CD4-positive, alpha-beta T cell treated with Interleukin-2 at 100 ng/mL for 4 hours (primary cell): Measurements from ENCODE around the gene MYO5A.
A peak's percentile ranks its signal among the peaks of the same experiment; 100 is the strongest.
"Not testable (repeated sequence)": the region's sequence is repeated elsewhere in the genome, so short reads cannot be mapped to it uniquely, and the experiment has no call there.

Experiments used
- DNase-seq: peaks from one replicate; pipeline ENCODE4 v3.0.0-alpha.2; 2020; ENCODE audit warnings: low spot score

MYO5A gene

DNA sequence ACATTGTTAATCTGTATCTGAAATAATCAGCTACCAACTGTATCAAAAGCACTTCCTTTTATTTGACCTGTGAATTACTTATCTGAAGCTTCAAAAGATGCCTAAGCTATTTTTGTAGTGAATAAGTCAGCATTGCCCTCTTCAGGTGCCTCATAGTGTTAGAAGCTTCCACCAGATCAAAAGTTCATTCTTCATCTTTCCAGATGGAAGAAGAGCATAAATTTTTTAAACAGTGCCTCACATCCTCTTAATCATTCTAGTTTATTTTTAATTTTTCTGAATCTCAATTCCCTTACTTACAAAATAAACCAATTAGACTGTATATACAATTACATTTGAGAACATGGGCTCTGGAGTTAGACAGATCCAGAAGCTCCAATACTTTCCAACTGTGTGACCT, 65.0 kb downstream of the MYO5A start:
- peak; percentile 24 for DNase-seq

DNA sequence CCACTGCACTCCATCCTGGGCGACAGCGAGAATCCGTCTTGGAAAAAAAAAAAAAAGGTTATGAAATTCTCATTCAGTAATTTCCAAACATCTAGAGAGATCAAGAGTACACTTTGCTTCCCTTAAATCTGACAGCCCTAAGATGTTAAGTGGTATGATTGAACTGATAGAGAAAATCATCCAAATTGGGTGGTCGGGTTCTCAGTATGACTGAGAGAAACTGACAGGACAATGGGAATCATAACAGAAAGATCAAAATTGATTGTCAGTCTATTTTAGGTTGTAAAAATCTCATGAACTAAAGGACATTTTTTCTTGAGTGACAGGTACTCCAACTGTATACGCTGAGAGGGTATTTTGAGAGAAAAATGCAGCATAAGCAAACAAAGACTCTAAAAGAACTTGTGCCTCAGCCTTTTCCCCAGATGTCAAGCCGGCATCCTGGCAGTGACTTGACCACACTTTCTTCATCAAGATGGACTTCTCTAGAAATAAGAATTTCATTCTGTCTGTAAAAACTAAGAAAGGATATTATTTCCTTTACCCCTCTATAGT, 65.8 kb downstream of the MYO5A start:
- DNase-seq: no peak

DNA sequence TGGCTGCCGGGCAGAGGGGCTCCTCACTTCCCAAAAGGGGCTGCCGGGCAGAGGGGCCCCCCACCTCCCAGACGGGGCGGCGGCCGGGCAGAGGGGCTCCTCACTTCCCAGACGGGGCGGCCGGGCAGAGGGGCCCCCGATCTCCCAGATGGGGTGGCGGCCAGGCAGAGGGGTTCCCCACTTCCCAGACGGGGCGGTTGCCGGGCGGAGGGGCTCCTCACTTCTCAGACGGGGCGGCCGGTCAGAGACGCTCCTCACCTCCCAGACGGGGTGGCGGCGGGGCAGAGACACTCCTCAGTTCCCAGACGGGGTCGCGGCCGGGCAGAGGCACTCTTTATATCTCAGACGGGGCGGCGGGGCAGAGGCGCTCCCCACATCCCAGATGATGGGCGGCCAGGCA, 69.0 kb downstream of the MYO5A start:
- not testable (repeated sequence) for DNase-seq

DNA sequence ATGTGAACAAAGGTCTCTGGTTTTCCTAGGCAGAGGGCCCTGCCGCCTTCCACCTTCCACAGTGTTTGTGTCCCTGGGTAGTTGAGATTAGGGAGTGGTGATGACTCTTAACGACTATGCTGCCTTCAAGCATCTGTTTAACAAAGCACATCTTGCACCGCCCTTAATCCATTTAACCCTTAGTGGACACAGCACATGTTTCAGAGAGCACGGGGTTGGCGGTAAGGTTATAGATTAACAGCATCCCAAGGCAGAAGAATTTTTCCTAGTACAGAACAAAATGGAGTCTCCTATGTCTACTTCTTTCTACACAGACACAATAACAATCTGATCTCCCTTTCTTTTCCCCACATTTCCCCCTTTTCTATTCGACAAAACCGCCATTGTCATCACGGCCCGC, 69.4 kb downstream of the MYO5A start:
- not testable (repeated sequence) for DNase-seq

DNA sequence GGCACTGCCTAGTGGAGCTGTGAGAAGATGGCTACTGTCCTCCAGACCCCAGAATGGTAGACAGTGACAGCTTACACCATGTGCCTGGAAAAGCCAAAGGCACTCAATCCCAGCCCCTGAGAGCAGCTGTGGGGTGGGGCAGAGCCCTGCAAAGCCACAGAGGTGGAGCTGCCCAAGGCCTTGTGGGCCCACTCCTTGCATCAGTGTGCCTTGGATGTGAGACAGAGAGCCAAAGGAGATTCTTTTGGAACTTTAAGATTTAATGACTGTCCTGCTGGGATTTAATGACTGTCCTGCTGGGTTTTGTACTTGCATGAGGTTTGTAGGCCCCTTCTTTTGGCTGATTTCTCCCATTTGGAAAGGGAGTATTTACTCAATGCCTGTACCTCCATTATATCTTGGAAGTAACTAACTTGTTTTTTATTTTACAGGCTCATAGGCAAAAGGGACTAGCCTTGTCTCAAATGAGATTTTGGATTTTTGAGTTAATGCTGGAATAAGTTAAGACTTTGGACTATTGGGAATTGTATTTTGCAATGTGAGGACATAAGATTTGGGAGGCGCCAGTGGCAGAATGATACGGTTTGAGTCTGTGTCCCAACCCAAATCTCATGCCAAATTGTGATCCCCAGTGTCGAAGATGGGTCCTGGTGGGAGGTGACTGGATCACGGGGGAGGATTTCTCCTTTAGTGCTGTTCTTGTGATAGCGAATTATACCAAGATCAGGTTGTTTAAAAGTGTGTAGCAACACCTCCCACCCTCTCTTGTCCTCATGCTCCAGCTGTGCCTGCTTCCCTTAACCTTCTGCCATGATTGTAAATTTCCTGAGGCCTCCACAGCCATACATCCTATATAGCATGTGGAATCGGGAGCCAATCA, 80.4 kb downstream of the MYO5A start:
- DNase-seq: no peak

DNA sequence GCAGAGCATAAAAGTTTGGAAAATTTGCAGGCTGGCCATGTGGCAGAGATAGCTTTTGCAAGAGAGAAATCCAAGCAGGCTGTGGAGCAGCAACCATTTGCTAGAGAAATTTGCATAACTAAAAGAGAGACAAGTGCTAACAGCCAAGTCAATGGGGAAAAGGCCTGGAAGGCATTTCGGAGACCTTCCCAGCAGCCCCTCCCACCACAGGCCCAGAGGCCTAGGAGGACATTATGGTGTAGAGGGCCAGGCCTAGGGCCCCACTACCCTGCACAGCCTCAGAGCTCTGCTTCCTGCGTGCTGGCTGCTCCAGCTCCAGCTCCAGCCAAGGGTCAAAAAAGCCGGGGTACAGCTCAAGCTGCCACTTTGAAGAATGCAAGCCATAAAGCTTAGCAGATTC, 82.7 kb downstream of the MYO5A start:
- DNase-seq: no peak

DNA sequence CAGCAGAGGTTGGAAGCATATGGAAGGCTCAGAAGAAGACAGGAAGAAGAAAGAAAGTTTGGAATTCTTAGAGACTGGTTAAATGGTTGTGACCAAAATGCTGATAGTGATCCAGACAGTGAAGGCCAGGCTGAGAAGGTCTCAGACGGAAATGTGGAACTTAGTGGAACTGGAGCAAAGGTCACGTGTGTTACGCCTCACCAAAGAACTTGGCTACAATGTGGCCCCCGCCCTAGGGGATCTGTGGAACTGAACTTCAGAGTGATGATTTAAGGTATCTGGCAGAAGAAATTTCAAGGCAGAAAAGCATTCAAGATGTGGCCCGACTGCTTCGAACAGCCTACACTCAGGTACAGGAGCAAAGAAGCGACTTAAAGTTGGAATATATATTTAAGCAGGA, 83.1 kb downstream of the MYO5A start:
- no peak for DNase-seq

DNA sequence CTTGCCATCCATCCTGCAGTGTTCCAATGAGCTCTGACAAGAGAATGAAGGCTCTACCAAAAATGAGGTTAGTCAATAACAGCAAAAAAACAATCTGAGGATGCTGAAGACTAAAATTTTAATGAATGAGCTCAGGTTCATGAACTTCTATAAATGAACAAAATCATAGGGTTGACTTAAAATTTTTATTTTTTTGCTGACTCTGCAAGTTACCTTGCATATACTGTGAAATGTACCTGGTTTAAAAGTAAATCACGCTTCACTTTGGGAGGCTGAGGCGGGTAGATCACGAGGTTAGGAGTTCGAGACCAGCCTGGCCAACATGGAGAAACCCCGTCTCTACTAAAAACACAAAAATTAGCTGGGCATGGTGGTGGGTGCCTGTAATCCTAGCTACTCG, 85.5 kb downstream of the MYO5A start:
- not testable (repeated sequence) for DNase-seq

DNA sequence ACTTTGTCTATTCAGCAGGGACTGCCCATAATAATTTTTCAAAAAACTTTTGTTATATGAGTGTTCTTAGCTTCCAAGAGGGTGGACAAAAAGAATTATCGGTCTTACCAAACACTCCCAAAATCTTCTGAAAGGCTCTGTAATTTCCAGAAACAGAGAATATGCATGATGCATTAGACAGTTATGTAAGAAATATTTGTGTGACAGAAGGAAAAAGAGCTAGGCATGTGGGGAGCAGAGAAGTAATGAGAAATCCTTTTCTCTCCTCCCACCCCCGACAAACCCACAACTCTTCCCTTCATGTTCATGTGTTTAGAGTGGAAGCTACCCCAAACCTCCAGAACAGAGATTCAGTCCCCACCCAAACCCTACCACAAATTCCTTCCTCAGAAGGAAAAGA, 86.8 kb downstream of the MYO5A start:
- no peak for DNase-seq

DNA sequence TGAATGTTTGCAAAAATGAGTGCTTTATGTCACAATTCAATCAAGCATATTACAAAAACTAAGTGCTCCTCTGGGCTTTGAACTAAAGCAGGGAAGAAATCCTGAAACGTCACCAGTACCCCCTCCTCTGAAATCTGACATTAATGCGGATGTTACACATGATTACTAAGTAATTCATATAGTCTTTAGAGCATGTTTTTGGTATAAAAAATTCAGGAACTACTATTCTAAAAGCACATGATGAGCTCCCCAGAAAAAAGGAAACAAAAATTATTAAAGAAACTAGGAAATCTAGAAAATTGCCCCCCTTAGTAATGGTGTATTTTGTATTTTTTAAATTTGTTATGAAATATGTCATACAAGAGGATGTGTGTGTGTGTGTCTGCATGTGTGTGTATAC, 87.7 kb downstream of the MYO5A start:
- DNase-seq: no peak

DNA sequence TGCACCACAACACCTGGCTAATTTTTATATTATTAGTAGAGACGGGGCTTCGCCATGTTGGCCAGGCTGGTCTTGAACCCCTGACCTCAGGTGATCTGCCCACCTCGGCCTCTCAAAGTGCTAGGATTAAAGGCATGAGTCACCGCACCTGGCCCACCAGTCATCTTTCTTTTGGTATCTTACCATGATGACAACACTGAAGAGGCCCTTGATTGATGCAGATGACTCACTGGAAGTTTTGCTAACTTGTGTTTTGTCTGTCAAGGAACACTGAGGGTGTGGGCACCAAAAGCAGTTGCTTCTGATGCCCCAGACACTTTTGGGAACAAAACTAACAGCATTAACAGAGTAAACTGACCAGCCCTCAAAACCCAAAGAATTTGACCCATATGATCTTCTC, 88.3 kb downstream of the MYO5A start:
- peak; percentile 44 for DNase-seq

DNA sequence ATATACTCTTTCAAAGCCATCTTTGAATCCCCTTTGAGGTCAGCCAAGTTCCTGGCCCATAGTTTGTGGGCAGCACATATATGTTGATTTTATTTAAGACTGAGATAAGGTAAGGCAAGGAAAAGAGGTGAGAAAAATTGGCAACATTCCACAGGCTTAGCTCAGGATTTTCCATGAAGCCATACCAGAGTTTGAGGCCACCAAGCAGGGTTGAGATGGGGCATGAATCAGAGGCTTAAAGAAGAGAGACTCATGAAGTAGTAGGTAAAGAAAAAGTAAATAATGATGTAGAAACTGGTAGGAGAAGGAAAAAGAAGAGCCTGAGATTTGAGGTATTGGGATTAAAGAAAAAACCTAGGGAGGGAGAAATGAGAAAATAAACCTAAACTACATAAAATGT, 89.2 kb downstream of the MYO5A start:
- no peak for DNase-seq

DNA sequence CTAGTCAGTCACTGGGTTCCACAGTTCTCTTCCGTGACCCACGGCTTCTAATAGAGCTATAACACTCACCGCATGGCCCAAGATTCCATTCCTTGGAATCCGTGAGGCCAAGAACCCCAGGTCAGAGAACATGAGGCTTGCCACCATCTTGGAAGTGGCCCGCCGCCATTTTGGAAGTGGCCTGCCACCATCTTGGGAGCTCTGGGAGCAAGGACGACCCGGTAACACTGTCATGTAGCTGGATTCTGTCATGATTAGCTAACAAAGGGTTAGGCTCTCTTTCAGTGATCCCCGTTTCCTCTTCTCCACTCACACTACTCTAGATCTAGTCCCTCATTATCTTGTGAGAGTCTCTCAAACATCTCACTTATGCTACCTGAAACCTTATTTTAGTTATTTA, 89.6 kb downstream of the MYO5A start:
- not testable (repeated sequence) for DNase-seq

DNA sequence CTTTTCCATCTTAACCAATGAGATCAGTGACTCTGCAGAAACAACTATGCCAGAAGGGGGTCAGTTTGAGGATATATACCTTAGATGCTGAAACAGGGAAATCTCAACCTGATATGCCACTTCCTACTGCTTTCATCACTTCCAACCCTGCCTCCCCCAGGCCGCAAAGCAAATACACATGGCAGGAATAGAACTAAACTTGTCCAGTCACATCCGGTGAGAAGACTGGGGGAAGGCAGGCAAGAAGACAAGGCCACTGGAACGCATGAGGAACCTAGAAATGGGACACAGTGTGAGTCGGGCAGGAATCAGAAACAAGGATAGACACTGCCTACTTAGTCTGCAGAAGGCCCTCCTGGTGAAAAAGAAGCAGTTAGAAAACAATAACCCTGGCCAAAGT, 90.6 kb downstream of the MYO5A start:
- no peak for DNase-seq

DNA sequence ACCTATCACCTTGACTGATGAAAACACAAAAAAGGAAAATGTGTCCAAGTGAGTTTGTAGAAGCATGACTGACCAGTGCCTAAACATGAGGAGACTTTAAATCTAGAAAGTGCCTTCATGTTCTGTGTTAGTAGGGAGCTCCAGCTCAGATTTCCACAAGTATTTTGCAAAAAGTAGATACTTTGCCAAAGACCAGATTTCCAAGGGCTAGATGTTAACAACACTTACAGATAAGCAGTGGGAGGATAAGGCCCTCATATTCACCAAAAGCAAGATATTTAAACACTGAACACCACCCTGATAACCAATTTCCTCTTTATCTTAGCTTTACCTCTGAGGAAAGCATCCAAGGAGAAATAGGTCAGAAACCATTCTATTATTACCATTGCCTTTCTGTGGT, 91.0 kb downstream of the MYO5A start:
- DNase-seq: no peak

DNA sequence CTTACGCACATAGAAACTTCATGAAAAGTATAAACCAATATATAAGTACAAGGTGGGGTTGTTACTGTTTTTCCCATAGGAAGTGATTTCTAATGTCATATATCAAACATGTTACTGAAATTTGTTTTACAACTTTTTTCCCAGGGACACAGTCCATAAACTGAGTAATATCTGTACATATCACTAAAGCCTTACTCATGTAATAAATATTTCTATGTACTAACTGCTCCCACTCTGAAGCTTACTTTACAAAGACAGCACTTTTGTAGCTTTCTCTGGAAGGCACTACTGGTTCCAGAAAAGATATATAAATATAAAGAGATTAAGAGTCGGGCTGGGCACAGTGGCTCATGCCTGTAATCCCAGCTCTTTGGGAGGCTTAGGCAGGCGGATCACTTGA, 91.7 kb downstream of the MYO5A start:
- no peak for DNase-seq

DNA sequence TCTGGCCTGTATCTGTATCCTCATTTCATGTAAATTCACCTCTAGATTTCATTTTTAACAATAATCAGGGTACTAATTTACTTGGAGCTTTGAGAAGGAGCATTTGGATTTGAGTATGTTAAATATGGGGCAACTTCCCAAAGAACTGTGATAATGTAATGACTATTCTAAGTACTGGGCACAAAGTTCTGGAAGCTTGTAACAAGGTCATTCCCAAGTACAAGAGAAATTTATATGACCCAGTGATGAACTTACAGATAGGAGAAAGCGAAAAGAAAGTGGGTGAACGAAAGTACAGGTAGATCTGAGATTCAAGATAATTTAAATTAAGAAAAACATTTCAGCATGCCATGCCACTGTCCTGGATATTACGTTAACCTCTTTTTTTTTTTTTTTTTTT, 93.8 kb downstream of the MYO5A start:
- DNase-seq: no peak

DNA sequence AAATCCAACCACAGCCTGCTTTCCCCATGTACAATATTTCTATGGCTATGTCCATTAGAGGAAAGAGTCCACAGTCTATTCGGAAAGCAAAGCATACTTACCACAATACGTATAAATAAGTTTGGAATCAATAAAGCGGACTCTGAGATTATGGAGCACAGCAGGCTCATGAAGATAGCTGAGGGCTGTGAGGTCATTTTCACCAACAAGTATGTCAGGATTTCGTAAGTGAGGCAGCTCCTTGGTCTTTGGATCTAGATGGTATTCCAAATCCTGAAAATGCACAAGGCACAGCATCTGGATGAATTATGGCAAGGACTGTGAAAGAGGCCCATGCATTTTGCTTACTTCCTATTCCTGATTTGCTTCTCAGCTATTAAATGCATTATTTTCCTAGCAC, 100.4 kb downstream of the MYO5A start:
- DNase-seq: no peak

DNA sequence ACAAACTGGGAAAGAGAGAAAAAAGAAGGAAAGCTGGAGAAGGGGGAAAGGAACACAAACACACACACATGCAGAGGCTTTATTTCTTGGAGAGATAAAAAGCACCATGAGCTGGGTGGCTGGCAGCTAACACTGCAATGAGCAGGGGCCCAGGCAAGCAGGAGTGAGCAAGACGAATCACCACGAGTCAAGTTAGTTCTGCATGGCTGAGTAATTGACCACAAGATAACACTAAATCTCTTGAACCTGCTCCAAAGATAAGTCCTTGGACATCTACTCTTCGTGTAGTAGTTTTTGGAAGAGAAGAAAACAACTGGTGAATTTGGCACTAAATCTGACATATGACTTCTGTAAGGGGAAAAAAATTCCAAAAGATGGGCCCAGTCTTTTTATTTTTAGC, 100.9 kb downstream of the MYO5A start:
- DNase-seq: no peak

DNA sequence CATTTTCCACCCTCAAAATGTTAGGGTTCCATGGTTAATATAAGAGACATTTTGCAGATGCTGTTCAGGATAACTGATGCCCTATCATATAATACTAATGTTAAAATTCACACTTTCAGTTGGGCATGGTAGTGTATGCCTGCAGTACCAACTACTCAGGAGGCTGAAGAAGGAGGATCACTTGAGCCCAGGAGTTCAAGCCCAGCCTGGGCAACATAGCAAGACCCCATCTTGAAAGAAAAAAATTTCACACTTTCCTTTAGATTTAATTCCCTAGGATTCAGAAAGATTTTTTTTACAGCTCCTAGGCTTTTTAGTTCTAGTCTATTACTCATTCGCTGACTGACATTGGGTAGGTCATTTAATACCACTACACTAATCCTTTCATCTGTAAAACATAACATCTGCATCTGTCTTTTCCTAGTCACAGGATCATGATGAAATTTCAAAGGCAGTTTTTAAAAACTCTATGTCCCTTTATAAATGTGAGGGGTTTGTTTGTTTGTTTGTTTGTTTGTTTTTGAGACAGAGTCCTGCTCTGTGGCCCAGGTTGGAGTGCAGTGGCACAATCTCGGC, 103.7 kb downstream of the MYO5A start:
- no peak for DNase-seq

DNA sequence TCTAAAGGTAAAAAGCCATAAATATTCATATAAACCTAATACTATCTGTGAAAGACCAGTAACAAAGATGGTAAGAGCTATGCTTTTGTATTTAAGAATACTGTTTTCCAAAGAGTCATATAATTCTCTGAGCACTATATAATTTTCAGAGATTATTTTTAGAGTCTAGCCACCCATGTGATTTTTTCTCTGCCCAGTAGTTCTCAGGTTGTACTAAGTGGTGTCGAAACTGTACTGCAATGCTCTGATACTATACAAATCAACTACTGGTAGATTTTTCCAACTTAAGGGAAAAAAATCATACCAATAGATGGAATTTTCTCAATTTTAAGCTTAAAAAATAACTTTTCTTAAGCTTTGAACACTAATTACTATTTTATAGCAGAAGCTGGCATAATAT, 104.8 kb downstream of the MYO5A start:
- DNase-seq: no peak

DNA sequence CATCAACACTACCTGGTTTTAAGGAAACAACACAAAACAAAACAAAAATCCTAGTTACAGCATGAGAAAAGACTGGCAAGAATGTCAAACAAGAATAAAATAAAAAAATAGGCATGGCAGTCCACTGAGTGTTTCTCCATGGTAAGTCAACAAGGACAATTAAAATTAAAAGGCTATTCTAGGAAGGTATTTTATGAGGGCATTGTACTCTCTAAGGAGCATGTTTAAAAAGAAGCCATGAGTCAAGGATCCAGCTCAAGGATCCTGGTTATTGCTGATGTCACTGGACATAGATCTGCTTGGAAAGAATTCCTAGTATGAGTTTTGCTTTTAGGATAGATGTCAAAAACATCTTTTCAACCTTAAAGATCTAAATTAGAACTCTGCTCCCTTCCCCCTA, 106.7 kb downstream of the MYO5A start:
- DNase-seq: no peak

DNA sequence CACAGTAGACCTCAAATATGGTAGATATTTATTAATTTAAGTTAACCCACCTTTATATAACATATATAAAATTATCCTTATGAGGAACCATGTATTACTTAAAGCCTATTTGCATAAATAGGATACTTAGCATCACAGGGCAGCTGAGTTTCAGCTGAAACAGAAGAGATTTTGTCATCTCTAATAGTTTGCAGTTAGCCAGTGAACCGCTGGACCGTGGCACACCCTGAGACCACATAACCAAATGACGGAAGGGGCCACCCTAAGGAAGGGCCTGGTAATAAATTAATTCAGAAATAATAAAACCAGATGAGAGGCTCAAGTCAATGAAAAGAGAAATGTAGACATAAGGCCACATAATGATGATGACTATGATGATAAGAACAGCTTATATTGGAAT, 107.7 kb downstream of the MYO5A start:
- no peak for DNase-seq

DNA sequence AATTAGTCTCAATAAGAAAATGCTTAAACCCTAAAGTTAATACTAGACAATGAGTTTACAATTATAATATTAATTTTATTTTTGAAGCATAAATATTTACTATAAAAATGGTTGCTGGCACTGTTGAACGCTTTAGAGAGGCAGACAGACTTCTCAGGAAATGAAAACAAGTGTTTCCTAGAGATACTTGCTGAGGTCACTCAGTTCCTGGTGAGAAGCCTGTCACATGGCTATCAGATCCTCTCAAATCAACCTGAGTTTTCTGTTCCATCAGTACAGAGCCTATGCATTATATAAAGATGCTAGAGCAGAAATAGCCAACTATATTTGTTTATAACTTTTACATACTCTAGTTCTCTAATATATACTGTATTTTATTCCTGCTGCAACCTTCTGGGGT, 109.2 kb downstream of the MYO5A start:
- no peak for DNase-seq
